Stimulated activated CD4-positive, alpha-beta T cell treated with anti-CD3 and anti-CD28 coated beads, Interleukin-2, amount 100 ng/mL, for 4 hours (primary cell): Measurements from ENCODE around the gene F2RL2.

Experiments
- DNase-seq: peaks from one replicate; pipeline ENCODE4 v3.0.0-alpha.2; 2020; ENCODE audit warnings: low read depth

F2RL2 gene, protein sequence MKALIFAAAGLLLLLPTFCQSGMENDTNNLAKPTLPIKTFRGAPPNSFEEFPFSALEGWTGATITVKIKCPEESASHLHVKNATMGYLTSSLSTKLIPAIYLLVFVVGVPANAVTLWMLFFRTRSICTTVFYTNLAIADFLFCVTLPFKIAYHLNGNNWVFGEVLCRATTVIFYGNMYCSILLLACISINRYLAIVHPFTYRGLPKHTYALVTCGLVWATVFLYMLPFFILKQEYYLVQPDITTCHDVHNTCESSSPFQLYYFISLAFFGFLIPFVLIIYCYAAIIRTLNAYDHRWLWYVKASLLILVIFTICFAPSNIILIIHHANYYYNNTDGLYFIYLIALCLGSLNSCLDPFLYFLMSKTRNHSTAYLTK

DNA sequence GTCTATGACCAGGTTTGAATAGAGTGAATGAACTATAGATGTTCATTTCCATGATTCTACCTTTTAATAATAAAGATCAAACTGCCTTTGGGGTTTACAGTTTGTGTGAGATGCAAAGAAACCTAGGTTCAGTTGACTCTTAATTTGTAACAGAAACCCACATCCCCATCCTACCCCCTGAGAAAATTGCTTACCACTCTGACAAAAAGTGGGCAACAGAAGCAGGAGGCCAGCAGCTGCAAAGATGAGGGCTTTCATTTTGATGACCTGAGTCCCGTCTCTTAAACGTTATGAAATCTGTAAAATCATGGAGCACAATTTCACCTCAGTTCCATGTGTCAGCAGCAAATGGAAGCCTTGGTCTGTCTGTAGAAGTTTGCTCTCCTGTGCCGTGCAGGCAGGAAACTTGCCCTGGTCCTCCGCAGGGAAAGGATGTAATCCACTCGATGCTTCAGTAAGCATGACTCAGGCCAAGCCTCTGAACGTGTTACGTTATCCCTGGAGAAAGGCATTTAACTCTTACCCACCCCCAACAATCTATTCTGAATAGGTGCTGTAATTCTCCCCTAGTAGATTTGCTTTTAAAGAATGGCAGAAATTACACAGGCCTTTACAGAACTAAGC is at the start of gene F2RL2:
TSS of gene F2RL2 (minus strand) at position 431 of the 624 bp plus-strand sequence. CDS start at position 258, 173 bp downstream.
- no peak for DNase-seq

DNA sequence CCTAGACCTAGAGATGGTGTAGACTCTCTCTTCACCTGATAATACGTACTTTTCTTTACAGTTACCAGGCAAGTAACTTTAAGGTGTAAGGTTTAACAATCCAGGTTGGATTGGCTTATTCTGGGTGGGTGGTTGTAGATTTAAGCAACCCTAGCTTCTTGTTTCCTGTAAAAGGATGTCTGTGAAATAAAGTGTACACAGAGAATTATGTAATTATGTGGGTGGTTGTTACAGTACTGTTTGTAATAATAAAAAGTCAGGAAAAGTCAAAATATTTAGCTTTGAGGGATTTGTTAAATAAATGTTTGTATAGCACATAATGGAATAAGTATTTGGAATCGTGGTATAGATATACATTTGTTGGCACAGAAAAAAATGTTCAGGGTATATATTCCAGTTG is 49.0 kb upstream of the F2RL2 start:
- DNase-seq, result no peak

DNA sequence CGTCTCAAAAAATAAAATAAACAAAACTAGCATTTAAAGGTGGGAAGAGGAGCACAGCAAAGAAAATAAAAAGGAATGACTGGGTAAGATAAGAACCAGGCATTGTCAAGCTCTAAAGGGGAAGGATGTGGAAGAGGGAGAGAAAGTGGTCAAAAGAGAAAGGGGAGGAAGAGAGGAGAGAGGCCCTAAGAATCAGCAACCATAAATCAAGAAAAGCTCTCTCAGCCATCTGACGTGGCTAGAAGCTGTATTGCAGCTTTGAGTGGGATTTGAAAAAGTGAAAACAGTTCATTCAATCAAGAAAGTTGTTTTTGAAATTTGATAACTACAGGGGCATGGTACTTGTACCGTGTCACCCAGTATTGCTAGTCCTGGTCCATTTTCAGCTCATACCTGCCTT is 47.3 kb upstream of the F2RL2 start:
- no peak for DNase-seq

DNA sequence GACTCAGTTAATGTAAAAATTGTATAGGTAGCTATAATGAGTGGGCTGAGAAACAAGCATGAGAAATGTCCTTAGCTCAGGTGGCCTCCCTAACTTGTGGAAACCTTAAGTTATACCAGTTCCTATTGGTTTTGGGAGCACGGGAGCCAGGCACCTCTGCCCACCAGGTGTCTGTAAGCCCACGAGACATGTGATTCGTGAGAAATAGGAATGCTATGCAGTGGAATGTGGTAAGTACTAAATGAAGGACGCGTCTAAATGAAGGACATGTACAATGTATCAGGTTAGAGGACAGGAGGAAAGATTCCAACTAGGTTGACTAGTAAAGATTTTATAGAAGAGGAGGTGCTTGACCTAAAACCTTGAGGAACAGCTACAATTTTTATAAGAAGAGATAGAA is 46.0 kb upstream of the F2RL2 start:
- DNase-seq, result no peak

DNA sequence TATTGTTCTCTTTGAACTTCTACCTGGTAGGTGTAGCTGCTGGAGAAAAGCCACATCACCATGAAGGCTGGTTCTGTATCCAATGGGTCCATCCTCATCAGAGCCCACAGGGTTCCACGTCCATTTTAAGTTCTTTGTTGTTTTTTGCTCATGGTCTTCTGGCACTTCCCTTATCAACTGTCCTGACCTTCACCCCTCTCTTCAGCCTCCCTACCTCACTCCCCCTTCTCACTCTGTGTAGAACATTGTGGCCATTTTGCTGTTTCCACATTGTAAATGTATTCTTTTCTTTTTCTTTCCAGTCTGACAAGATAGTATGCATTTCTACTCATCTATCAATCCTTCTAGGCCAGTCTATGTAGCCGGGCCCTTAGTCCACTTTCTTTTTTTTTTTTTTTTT is 44.3 kb upstream of the F2RL2 start:
- DNase-seq, result no peak

DNA sequence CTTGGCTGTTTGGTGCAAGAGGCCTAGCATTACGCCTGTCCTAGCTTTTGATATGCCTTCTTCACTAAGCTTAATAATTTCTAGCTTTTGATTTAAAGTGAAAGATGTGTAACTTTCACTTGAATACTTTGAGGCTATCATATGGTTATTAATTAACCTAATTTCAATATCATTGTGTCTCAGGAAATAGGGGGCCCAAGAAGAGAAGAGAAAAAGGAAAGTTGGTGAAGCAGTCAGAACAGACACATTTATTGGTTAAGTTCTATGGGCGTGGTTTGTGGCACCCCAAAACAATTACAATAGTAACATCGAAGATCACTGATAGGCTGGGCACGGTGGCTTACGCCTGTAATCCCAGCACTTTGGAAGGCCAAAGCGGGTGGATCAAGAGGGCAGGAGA is 40.9 kb upstream of the F2RL2 start:
- no peak for DNase-seq

DNA sequence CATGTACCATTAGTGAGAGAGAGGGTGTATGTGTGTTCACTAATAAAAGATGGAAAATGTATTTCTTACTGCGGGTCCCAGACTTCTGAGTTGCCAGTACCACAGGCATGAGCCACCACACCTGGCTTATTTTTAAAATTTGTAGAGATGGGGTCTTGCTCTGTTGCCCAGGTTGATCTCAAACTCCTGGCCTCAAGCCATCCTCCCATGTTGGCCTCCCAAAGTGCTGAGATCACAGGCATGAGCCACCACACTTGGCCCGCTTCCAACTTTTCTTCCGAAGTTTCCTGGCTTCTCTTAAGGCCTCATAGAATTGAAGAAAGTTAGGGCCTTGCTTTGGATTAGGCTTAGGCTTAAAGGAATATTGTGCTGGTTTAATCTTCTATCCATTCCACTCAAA is 40.4 kb upstream of the F2RL2 start:
- no peak for DNase-seq

DNA sequence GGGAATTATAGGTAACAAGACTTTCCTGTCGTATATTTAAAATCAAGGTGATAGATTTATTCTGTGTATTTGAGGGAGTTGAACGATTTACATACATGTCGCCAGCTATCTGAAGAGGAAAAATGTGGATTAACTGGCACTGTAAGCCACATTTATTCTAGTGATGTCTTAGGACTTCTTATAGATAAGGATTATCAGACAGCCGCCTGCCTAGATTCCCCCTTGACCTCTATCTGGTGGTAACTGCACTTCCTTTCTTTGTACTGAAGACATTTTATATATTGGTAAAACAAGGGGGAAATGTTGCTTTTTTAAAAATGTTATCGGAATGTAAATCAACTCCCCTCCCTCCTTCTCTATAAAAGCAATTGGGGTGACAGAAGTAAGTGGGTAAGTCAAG is 39.3 kb upstream of the F2RL2 start:
- no peak for DNase-seq

DNA sequence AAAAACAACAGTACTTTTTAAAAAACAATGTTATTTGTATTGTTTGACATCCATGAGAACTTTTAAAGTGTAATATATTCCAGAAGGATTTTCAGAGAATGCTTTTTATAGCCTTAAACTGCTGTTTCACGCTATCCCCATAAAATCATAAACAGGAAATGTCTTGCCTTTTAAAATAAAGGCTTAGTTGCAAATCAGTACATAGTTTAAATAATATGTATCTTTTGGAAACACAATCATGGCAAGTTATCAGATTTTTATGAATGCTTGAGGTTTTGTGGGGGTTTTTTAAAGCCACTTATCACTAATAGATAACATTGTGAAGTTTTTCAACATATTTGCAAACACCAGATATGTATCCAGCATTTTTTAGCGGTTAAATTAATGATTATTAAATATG is 37.2 kb upstream of the F2RL2 start:
- DNase-seq, result no peak

DNA sequence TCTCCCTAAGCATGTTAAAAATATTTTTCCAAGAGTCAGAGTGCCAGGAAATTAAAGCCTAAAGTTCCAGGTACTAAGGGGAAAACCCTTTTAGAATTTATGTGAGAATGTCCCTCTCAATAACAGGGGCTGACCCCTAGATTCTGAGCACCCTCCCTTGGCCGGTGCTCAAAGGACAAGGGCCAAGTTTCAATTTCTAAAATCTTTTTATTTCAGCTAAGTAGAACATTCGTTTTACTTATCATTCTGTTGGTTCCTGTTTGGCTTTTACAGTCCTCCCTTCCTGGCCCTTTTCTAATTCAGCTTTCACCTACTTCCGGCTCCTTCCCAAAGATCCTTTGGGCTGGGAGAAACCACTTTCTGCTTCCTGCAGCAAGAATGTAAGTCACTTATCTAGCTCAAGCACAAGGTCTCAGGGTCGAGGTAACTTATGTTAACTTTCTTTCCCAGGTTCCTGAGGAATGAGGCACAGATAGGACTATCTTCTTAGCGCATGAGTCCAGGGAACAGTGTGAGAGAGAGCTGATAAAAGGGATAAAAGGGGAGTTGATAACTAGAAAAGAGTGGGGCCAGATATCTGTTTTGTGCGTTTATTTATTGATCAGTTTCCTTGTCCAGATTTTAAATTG is 34.6 kb upstream of the F2RL2 start:
- DNase-seq, result no peak

DNA sequence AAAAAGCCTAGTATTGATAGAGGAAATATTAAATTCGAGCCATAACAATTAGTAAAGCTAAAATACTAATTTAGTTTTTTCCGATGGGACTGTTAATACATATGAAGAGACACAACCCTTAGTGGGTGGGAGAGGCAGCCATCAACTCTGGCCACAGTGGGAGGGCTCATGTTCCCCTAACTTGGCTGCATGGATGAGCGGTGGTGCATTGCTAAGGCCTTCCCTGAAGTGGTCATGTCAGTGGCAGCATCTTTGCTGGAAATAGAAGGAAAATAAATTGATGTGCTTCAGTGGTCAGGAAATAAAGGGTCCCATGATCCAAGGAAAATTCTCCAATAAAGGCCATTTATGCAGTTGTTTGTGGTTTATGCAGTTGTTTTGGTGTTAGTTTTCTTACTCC is 33.9 kb upstream of the F2RL2 start:
- no peak for DNase-seq

DNA sequence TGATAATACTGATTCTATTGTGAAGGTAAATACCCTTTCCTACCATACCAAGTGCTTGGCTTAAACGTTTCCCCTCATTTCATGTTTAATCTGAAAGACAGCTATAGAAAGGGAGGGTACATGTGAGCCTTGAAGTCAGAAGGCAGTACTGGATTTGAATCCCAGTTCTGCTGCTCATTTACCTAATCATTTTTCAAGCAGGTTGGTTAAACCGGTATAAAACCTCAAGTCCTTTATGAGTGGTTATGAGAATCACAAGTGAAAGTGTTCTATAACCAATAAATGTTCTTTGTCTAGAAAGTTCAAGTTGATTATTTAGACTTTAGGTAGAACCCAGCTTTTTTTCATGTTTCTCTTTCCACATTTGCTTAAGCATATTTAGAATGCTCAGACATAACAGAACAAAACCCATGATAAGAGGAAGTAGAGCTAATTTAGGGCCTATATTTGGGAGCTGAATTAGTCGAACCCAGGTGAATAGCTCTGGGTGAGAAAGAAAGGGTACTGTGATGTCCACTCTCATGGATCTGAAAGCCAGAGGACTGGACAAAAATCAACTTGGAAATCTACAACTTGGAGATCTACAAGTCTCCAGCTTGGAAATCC is 29.7 kb upstream of the F2RL2 start:
- no peak for DNase-seq

DNA sequence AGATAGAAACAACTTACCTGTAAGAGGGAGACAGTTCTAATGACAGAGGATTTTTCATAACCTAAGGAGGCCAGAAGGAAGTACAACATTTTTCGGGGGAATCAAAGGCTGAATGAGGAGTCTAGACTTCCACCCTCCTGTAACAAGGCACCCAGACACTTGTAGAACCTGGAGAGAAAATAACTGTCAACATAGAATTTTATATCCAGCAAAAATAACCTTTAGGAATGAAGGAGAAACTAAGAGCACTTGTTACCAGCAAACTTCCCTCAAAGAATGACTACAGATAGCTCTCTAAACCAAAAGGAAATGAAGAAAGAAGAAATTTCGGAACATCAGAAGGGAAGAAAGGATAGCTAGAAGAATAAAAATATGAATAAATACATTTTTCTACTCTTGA is 25.9 kb upstream of the F2RL2 start:
- no peak for DNase-seq

DNA sequence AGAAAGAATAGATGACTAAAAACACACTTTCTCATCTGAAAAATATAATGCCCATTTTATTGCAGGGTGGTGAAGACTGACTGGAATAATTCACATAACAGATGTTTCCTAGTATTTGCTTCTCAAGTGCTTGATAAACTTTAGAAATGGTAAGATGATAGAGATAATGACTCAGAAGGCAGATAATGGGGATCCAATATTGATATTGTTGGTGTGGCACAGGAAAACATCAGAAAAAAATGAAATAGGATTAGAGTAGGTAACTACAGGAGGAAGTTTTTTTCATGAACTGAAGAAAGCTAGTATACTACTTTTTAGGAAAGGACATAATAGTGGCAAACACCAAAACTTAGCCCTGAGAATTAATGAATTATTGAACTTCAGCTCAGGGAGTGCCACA is 20.2 kb upstream of the F2RL2 start:
- DNase-seq, result no peak

DNA sequence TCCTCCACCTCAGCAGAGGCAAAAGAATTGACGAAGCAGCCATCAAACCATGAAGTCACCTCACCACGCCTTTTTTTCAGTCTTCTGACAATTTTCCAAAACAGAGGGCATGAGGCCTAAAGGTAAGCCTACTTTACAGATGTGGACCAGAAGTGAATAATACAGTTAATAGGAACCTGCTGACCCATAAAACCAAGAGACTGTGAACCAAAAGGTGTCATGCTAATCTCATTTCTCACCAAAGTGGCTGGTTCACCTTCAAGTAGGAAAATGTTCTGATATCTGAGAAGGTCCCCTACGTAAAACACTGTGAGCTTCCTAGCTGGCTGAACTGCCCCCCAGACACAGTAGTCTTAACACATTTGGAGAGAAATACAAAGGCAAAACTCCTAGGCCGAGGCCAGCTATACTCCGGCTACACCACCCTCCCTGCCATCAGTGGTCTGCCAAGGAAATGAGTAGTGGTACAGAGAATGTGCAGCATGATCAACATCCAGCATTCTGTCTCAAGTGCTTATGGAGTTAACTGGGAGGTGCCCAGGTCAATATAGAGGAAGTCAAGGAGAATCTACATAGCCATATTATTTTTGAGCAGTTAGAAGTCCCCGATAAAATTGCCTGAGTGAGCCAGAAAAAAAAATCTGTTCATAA is 19.3 kb upstream of the F2RL2 start:
- DNase-seq, result no peak

DNA sequence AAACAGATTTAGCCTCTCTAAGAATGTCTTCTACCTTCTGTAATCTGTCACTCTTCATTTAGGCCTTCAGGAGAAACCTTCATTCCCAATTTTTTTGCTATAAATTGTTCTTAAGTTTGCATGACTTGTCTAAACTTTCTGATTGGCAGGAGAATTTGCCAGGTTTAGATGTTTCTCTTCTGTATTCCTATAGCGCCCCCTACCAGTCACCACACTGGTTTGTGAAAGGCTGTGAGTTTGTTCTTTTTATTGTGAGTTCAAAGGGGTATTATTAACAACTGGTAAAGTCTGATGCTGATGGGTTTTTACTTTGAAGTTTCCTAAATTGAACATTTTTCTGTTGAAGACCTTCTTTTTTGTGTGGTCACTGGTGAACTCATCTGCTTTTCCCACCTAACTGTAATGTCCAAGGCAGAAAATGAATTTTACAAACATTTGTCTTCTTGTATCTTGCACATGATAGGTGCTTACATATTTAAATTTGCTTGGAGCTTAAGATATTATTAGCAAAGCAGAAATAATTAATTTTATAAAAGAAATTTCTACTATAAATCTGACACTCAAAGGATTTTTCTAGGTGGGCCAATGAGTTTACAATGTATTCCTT is 18.4 kb upstream of the F2RL2 start:
- DNase-seq, result peak; percentile 44

DNA sequence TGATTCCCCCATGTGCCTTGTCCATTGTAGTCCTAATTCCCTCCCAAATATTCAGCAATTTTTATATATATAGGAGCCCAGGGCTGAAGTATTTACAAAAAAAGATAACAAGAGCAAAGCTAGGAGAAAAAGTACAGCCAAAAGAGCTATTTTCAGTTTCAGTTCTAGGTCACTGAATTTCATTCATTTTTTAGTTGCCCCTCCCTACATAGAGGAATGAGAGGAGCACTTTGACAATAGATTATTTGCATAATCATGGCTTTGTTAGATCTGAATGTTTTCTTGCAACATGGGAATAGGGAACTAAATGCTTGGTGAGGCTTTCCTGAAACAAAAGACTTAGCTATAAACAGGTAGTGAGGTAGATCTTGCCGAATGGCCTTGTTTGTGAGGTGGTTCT is 15.3 kb upstream of the F2RL2 start:
- no peak for DNase-seq

DNA sequence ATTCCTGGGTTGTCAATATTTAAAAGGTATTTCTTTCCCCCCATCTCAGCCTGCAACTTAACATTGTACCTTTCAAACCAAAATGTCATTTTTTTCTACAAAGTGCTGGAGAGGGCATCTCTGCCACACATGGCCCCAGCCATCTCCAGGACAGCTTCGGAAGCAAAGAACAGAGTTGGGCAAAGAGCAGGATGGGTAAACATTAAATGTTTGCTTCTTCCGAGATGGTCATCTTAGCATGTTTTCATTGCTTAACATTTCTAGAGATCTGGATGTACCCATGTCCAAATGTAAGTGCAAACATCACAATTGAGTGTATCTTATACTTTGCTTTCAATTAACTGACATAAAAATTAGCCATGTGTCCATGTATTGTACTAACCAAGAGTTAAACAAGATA is 14.3 kb upstream of the F2RL2 start:
- no peak for DNase-seq

DNA sequence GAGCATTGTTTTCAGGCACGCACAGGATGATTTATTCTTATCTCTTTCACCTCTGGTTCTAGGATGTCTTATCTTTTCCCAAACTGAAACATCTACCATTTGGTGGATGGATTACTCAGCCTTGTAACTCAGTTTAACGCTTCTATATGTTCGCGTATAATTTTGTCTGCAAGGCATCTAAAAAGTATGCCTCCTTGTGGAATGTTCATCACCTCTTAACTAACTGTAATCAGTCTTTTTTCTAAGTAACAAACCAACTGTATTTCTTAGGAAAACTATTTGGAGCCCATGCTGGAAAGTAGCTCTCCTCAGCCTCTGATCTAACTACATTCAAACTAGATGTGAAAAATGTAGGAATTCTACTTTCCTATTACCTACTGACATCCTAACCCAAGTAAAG is 11.5 kb upstream of the F2RL2 start:
- DNase-seq, result no peak

DNA sequence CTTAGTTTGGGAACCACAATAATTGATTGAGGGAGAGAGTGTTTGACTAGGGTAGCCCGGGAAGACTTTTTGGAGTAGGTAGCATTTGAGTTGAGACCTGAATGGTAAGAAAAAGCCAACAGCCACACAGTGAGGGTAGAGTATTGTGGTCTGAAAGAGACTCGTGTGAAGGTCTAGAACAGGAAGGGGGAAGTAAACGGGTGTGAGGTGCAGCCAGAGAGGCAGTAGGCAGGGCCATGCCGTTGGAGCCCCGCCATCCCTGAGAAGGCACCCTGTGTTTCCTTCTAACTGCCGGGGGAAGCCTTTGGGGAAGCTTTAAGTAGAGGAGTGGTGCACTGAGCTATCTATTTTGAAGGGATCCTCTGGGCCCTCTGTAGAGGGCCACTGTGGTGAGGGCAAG is 3.5 kb upstream of the F2RL2 start:
- no peak for DNase-seq

DNA sequence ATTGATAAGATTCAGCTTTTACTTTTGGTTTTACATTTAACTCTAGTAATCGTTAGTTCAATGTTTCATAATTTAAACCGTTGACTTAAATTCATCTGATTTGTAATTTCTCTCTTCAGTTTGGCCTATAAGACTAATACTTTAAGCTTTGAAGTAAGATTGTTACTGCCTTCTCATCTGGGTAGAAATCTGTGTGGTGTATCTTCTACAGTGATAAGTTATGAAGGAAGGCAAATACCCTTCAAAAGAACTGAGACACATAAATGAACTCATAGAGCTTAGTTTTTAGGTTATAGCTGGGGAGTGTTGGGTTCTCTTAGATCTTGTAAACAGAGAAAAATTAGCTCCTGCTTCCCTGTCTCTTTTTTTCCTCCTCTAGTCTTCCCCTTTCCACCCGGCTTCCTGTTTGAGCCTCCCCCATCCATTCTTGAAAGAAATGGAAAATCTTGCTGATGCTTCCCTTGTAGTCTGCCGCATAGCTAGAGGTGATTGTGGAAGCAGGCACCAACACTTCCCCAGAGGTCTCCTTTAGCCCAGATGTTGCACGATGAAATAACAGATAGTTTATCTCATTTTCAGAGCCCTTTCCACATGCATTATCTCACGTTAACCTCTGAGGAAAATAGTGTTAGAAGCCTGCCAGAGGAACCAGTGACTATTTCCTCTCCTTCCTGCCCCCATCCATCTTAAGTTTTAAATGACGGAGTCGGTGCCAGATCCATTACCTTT is 2.0 kb upstream of the F2RL2 start:
- DNase-seq, result no peak
